Ureter (tissue), 1 donor: ENCODE data around the gene DOK5. TPM values are rescaled to one million over a fixed set of nuclear protein-coding genes. Genes with fewer than 3 reads are reported as not detected.
"Not testable (repeated sequence)": the region's sequence is repeated elsewhere in the genome, so short reads cannot be mapped to it uniquely, and the experiment has no call there.

ENCODE experiments used
- DNase-seq: peaks from one replicate; pipeline ENCODE4 v3.0.0-alpha.2; 2020; ENCODE audit warnings: low spot score
- total RNA-seq: library from RNA; stranded (reverse); gene quantifications from one replicate; pipeline ENCODE4 v1.2.4, GENCODE V29; 2023
- donor health status: DM: yes; HTN: yes; CAD: no.

The DOK5 gene
- 3.0 TPM for total RNA-seq

GRCh38 chr20:54475334-54476168 is at the start of gene DOK5:
DOK5 (plus strand) TSS chr20:54475593; CDS start chr20:54475947, 354 bp downstream.
- DNase-seq, result peak; percentile 46

- DNase-seq, result no peak
These were observed 46.0 kb upstream of the DOK5 start for GRCh38 chr20:54429364-54429763.

GRCh38 chr20:54431156-54431944 is 44.0 kb upstream of the DOK5 start:
- no peak for DNase-seq

- DNase-seq, result no peak
These were observed 42.4 kb upstream of the DOK5 start for GRCh38 chr20:54432966-54433365.

GRCh38 chr20:54433636-54434035 is 41.8 kb upstream of the DOK5 start:
- DNase-seq, result no peak

GRCh38 chr20:54434196-54434595 is 41.2 kb upstream of the DOK5 start:
- DNase-seq, result no peak

GRCh38 chr20:54435015-54435414 is 40.4 kb upstream of the DOK5 start:
- no peak for DNase-seq

- not testable (repeated sequence) for DNase-seq
These were observed 39.0 kb upstream of the DOK5 start for GRCh38 chr20:54436410-54436809.

GRCh38 chr20:54438166-54438565 is 37.2 kb upstream of the DOK5 start:
- no peak for DNase-seq

- DNase-seq, result no peak
These were observed 25.2 kb upstream of the DOK5 start for GRCh38 chr20:54450207-54450606.

GRCh38 chr20:54451171-54451570 is 24.2 kb upstream of the DOK5 start:
- DNase-seq, result no peak

- no peak for DNase-seq
These were observed 23.1 kb upstream of the DOK5 start for GRCh38 chr20:54452277-54452676.

- DNase-seq, result no peak
These were observed 20.4 kb upstream of the DOK5 start for GRCh38 chr20:54454982-54455381.

- no peak for DNase-seq
These were observed 19.0 kb upstream of the DOK5 start for GRCh38 chr20:54456423-54456822.

GRCh38 chr20:54456961-54457360 is 18.4 kb upstream of the DOK5 start:
- no peak for DNase-seq

- no peak for DNase-seq
These were observed 17.2 kb upstream of the DOK5 start for GRCh38 chr20:54458219-54458618.

GRCh38 chr20:54459279-54459678 is 16.1 kb upstream of the DOK5 start:
- DNase-seq, result no peak

GRCh38 chr20:54464003-54464402 is 11.4 kb upstream of the DOK5 start:
- DNase-seq, result no peak

- no peak for DNase-seq
These were observed 9.3 kb upstream of the DOK5 start for GRCh38 chr20:54466127-54466526.

- DNase-seq, result no peak
These were observed 7.8 kb upstream of the DOK5 start for GRCh38 chr20:54467622-54468021.

GRCh38 chr20:54468082-54468481 is 7.3 kb upstream of the DOK5 start:
- no peak for DNase-seq

- DNase-seq, result no peak
These were observed 6.1 kb upstream of the DOK5 start for GRCh38 chr20:54469293-54469692.

- no peak for DNase-seq
These were observed 5.4 kb upstream of the DOK5 start for GRCh38 chr20:54469952-54470351.
